ENCODE results near the gene EBF3.

EBF3 gene

GRCh38 chr10:130003787-130004613 lies 39.9 kb upstream of the EBF3 start:
- DNase-seq (ENCODE audit: insufficient read length, low spot score) (no peak), FAIRE-seq (no peak)
- no peak for TF ChIP-seq CTCF (IDR thresholded peaks at IDR 0.05; ENCODE audit: insufficient read depth, missing control alignments)

- no peak for DNase-seq (ENCODE audit: insufficient read length, low spot score)
- no peak for FAIRE-seq
- no peak for TF ChIP-seq CTCF (IDR thresholded peaks at IDR 0.05; ENCODE audit: insufficient read depth, missing control alignments)
Measured at GRCh38 chr10:130003166-130003565, 39.1 kb upstream of the EBF3 start.

GRCh38 chr10:130002606-130003005 lies 38.5 kb upstream of the EBF3 start:
- DNase-seq (ENCODE audit: insufficient read length, low spot score) (no peak), FAIRE-seq (no peak)
- TF ChIP-seq CTCF (IDR thresholded peaks at IDR 0.05; ENCODE audit: insufficient read depth, missing control alignments) = no peak

- no peak for TF ChIP-seq CTCF (IDR thresholded peaks at IDR 0.05; ENCODE audit: insufficient read depth, missing control alignments)
- FAIRE-seq (no peak), DNase-seq (ENCODE audit: insufficient read length, low spot score) (no peak)
Measured at GRCh38 chr10:130000918-130001317, 36.8 kb upstream of the EBF3 start.

GRCh38 chr10:129999140-129999539 lies 35.1 kb upstream of the EBF3 start:
- no peak for TF ChIP-seq CTCF (IDR thresholded peaks at IDR 0.05; ENCODE audit: insufficient read depth, missing control alignments)
- DNase-seq (ENCODE audit: insufficient read length, low spot score) = no peak
- FAIRE-seq = no peak

- TF ChIP-seq CTCF (IDR thresholded peaks at IDR 0.05; ENCODE audit: insufficient read depth, missing control alignments) = no peak
- FAIRE-seq = no peak
- DNase-seq (ENCODE audit: insufficient read length, low spot score) = no peak
Measured at GRCh38 chr10:129993621-129994020, 29.5 kb upstream of the EBF3 start.

GRCh38 chr10:129992356-129992755 lies 28.3 kb upstream of the EBF3 start:
- TF ChIP-seq CTCF (IDR thresholded peaks at IDR 0.05; ENCODE audit: insufficient read depth, missing control alignments) = no peak
- FAIRE-seq = no peak
- DNase-seq (ENCODE audit: insufficient read length, low spot score) = no peak

All from D721Med (cell line).